GM19025 (cell line): ENCODE results near the gene EDNRA.

Experiments used
- ATAC-seq: cut with Tn5 transposase; IDR thresholded peaks from one replicate; pipeline ENCODE4 v1.9.1; 2021; ENCODE audit warnings: mild to moderate bottlenecking, low read depth, moderate library complexity; ENCODE audit not compliant: unreplicated experiment

Gene EDNRA

DNA sequence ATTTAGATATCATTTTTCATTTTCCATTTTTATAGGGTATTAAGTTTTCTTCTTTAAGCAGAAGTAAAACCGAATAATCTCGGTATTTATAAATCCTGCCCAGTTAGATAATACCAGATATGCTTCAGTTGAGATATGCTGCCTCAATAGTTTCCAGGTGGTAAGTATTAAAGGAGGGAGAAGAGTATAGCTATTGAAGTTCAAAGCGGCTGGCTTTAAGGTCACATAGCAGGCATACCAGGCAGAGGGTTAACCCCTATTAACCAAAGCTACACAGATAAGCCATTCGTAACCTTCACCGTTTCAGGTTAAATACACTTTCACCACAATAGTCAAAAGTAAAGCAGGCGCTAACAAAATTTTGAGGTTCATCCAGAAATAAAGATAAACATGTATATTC is 54.2 kb downstream of the EDNRA start:
- no peak for ATAC-seq

DNA sequence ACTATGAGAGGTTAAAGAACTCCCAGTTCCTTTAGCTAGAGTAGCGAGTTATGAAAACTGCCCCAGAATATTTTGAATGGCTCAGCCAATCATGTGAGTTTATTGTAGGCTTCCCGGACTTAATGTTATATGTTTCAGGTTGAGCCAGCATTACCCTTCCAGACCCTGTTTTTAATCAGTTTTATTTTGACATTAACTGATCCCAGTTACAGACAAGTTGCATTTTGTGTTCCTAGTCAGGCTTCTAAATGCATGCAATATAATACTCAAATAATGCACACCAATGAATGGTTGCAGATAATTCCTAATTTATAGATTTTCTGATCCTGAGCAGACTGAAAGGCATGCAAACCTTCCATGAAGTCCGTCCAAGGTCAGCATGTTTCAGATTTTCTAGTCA is 57.8 kb downstream of the EDNRA start:
- no peak for ATAC-seq

DNA sequence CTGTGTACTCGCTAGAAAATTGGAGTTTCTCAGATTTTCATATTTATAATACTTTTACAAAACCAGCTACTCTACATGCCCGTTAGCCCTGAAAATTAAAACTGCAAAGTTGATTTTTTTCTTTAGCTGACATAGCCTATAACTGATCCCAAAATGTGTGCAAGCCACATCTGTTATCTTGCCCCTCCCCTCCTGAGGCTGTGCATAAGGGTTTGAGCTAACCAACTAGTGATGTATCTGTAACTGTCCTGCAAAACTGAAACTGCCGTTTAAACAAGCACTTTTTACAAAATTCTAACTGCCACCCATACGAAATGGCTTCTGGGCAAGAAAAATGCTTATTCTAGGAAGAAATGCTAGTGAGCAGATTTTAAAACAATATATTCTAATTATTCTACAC is 59.1 kb downstream of the EDNRA start:
- no peak for ATAC-seq

DNA sequence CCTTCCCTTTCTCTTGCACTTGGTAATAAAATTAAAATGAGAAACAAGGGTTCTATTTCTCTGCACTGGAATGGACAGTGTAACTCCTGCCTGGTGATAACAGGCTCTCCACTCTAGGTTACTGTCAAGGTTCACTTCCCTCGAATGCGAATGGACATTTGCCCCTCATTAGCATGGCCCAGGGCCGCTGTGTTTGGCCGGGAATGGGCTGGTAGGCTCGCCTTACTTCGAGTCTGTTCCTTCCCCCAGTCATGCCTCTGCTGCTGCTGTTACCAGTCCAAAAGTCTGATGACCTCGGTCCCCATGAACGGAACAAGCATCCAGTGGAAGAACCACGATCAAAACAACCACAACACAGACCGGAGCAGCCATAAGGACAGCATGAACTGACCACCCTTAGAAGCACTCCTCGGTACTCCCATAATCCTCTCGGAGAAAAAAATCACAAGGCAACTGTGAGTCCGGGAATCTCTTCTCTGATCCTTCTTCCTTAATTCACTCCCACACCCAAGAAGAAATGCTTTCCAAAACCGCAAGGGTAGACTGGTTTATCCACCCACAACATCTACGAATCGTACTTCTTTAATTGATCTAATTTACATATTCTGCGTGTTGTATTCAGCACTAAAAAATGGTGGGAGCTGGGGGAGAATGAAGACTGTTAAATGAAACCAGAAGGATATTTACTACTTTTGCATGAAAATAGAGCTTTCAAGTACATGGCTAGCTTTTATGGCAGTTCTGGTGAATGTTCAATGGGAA is 61.5 kb downstream of the EDNRA start:
- no peak for ATAC-seq

DNA sequence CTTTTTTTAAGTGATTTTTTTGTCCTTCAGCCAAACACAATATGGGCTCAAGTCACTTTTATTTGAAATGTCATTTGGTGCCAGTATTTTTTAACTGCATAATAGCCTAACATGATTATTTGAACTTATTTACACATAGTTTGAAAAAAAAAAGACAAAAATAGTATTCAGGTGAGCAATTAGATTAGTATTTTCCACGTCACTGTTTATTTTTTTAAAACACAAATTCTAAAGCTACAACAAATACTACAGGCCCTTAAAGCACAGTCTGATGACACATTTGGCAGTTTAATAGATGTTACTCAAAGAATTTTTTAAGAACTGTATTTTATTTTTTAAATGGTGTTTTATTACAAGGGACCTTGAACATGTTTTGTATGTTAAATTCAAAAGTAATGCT is 62.1 kb downstream of the EDNRA start:
- ATAC-seq = no peak

DNA sequence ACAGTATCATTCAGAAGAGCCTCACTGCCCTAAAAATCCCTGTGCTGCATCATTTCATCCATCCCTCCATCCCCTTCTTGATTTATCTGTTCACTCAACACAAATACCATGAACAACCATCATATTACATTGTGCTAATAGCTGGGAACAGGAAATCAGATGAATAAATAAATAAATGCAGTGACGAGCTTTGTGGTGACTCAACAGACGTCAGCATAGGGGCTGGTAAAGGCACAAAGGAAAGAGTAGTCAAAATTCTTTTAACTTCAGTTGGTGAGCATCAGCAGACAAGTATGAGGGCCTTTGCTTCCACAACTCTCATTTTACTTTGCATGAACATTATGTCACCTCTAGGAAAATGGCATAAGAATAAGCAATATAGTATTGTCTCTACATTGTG is 65.5 kb downstream of the EDNRA start:
- no peak for ATAC-seq

DNA sequence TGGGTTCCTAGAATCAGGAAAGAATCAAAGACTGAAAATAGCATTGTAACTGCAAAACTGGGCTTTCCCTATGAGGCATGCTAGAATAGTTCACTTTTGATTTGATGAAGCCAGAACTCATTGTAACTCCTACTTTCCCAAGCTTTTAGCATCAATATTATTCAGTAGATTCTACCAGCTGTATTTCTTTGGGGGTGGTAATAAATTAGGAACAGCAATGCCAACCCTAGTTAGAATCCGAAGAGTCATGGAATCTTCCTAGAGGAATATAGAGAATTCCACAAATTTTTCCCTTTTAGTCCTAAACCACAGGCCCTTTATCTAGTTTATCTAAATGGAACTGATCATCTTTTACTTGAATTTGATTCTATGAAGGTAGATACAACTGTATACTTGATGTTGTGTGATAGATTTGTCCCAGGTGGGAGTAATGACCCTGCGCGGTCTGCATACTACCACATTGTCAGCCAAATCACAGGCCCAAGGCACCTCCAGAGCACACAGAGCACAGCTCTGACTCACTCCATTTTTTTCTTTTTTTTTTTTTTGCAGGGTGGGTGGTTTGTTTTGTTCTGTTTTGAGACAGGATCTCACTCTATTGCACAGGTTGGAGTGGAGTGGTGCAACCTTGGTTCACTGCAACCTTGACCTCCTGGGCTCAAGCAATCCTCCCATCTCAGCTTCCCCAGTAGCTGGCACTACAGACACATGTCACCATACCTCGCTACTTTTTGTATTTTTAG is 66.6 kb downstream of the EDNRA start:
- no peak for ATAC-seq

DNA sequence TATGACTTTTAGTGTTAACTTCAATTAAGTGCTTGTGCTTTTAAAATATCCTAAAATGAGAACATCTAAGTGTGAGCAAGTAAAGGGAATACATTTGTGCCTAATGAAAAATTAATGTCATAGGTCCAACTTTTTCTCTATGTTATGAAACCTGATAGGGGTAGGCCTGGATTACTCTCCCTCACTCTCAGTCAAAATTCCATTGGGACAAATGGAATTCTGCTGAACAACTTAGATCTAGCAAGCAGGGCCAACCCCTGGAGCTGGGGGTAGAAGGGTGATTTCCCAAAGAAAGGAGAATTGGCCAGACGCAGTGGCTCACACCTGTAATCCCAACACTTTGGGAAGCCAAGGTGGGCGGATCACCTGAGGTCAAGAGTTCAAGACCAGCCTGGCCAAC is 67.4 kb downstream of the EDNRA start:
- no peak for ATAC-seq

DNA sequence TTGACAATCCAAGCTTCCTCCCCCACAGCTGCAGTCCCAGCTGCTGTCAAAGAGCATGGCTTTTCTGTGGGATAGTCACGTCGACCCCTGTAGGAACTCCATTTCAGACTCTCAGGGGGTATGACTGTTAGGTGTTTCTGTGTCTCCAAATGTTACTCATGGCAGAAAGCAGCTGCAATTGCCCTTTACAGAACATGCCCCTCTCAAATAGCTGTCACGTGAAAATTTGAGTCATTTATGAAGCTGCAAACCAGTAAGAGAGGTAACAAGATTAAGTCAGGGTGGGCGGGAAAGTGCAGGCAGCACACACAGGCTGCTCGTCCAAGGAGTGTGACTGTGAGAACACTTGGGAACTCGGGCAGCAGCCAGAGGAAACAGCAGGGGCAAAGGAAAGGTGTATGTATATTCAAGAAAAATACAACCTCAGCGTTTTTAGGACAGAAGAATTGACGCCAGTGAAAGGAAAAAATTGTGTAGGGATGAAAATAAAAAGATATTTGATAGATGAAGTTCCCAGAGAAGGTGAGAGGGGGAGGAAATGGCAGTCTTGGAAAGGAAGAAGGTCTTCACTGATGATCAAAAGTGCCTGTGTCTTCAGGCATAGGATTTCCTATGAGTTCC is 69.8 kb downstream of the EDNRA start:
- peak; percentile 52 for ATAC-seq

DNA sequence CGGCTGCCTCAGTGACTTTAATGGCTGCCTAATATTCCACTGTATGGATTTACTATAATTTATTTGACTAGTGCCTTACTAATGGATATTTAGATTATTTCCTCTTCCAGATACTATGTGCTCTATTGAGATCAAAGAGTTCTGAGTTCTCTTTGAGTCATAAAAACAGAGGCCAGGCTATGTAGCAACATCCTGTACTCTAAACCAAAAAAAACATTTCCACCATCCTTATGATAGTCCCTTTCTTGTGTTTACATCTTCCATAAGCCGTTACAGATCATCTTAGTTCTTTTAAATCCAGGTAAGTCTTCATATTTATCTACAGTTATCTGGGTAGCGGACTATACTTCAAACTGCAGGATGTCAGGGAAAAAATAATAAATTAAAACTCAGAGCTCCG is 79.7 kb downstream of the EDNRA start:
- no peak for ATAC-seq

DNA sequence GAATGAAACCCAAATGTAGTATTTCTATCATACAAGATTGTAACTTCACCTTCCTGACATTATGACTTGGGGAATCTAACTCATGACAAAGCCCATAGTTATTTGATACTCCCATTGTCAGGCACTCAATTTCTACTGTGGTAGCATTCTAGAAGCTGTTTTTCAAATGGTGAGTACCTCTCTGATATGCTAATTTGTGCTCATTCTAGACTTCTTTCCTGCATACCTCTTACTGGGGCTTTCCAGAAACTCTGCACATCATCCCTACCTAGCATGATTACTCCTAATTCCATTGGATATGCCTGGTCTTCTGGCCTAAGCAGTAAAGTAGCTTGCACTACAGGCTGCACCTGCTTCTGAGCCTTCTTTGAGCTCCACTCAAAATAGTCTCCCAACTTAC is 85.9 kb downstream of the EDNRA start:
- no peak for ATAC-seq

DNA sequence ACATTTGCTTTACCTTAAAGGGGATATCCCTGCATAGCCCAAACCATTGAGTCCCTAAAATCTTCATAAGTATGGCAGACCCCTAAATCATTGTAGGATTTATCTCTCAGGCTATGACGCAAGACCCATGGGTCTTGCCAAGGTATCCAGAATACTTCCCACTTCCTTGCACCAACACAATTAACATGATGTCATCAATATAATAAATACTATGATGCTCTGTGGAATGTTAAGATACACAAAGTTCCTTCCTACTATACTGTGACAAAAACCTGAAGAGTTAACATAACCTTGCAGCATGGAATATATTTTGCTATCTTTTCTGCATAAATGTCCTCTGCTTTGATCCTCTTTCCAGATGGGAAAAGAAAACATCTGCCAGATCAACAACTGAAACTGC is 86.4 kb downstream of the EDNRA start:
- ATAC-seq = no peak

DNA sequence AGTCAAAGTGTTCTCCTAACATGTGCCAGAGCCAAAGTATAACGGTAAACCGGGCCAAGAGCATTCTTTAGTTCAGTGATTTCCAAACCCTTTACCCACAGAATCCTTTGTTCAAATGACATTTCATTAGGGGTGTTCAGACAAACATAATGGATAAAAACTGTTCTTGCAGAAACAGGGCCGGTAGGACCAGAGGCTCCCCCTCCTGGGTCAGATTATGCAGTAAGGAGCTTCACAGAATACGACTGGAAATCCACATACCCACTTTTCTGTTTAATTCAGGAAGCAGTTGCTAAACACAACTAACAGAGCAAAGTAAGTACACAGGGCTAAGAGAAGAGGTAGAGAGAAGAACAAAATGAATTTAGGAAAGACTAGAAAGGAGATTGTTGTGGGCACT is 89.7 kb downstream of the EDNRA start:
- ATAC-seq = no peak

DNA sequence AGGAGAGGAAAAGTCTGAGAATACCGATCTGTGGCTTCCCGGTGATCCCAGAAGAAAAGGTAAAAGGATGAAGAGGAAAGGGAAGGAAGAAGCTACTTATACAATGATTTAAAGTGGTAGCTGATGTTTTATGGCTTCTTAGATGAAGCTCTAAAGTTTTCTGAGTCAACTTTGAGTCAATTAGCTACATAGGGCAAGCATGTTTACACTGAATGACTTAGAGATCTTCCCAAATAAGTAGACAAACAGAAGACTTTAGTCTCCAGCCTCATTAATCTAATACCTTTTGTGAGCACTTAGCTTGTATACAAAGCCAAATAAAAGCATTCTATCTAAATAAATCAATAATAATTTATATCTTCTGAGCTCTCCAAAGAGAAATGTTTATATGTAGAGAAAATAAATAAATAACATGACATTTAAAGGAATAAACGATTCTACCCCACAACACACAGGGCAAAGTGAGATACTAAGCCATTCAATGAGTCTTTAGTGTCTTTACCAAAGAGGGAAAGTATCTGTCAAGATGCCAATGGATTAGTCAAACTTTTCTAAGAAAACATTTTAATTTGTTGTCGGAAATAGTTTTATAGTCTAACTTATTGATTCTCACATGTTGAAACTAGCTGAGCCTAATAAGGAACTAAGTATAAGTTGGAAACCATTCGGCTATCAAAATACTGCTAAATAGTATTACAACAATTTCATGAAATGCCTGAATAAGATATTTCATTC is 90.3 kb downstream of the EDNRA start:
- ATAC-seq = no peak

DNA sequence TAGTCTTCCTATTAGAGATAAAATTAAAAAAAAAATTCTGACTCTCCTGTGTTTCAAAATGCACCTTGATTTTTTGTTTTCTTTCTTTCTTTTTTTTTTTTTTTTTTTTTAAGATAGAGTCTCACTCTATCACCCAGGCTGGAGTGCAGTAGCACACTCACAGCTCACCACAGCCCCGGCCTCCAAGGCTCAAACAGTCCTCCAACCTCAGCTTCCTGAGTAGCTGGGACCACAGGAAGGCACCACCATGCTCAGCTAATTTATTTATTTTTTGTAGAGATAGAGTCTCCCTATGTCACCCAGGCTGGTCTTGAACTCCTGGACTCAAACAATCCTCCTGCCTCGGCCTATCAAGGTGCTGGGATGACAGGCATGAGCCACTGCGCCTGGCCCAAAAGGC is 95.2 kb downstream of the EDNRA start:
- no peak for ATAC-seq

DNA sequence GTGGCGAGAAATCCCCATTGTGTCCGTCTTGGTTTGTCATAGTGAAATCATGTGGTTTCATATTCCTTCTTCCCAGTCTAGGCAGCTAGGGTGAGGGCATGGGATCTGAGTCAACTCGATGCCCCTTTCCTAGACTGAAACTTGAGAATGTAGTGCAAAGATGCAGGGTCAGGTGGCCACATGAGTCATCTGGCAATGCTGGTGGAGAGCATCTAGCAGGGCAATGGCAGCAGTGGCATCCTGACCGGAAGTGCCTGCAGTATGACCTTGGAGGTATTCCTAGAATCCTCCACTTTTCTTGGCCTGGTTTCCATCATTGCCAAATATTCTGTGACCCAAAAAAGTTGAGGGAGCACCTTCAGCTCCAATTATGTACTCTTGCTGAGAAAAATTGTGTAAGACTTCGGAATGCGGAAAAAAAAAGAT is 97.2 kb downstream of the EDNRA start:
- no peak for ATAC-seq

DNA sequence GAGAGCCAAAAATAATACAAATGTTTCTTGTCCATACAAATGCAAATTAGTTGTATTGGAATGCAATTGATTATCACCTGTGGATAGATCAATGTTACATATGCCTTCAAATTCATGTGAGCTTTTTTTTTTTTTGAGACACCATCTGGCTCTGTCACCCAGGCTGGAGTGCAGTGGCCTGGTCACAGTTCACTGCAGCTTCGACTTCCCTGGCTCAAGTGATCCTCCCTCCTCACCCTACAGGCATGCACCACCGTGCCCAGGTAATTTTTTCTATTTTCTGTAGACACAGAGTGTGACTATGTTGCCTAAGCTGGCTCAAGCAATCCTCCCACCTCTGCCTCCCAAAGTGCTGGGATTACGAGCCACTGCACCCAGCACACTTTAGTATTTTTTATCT is 97.7 kb downstream of the EDNRA start:
- ATAC-seq = no peak

DNA sequence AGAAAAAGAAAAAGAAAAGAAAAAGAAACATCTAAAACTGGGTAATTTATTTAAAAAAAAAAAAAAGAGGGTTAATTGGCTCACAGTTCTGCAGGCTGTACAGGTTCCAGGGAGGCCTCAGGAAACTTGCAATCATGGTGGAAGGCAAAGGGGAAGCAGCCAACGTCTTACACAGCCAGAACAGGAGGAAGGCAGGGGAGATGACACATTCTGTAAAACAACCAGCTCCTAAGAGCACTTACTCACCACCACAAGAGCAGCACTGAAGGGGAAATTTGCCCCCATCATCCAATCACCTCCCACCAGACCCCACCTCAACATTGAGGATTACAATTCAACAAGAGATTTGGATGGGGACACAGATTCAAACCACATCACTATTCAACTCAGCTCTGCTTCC is 99.5 kb downstream of the EDNRA start:
- no peak for ATAC-seq

DNA sequence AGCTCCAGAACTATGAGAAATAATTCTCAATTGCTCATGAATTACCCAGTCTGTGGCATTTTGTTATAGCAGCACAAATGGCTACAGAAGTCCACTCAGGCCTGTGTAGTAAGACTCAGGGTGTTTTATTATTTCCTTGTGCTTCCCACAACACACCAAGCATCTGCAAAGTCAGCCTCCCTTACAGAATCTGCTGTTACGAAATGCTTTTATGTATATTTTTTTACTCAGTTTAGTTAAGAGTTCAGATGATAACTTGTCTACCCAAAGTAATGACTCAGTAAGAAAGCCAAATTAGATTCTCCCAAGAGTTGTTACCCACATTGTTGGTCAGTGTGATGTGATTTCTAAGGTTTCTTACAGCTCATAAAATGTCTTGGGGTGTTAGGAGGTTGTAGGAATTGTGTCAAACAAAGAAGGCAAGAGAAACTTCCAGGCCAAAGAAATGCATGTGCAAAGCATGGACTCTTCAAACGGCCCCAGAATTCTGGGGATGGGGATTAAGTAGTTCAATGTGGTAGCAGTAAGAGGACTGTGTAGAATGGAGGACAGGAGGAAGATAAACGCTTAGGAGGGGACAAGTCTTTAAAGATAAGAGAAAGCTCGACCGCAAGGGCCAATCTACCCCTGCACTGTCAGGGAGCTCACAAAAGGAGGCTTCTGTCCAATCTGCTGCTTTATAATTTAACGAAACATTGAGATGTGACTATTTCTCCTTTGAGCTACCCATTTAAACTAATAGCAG is 100.9 kb downstream of the EDNRA start:
- ATAC-seq = no peak

DNA sequence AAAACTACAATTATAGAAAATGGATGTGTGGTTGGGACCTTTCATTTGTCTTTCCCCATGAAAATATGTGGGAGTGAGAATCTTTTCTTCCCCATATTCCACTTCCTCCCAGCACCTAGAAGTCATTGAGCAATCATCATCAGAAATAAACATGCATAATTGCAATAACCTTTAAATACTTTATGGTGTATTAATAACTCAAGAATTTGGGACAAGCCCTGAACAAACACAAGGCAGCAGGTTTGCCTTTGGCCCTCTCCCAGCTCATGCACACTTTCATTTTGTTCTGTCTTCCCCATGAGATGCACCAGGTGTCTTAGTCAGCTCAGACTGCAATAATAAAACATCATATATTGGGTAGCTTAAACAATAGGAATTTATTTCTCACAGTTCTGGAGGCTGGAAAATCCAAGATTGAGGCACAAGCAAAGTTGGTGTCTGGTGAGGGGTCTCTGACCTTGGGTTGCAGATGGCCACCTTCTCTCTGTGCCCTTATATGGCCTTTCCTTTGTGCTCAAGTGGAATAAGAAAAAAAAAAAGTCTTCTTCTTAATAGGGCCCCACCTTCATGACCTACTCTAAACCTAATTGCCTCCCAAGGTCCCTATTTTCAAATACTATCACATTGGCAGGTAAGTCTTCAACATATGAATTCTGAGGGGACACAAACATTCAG is 101.6 kb downstream of the EDNRA start:
- ATAC-seq = no peak
